Measurements from ENCODE around the gene NAA11. TPM values are rescaled to one million over a fixed set of nuclear protein-coding genes. Genes with fewer than 3 reads are reported as not detected.

The NAA11 gene
- total RNA-seq, 1 donor from 2014 or later, result not detected

DNA sequence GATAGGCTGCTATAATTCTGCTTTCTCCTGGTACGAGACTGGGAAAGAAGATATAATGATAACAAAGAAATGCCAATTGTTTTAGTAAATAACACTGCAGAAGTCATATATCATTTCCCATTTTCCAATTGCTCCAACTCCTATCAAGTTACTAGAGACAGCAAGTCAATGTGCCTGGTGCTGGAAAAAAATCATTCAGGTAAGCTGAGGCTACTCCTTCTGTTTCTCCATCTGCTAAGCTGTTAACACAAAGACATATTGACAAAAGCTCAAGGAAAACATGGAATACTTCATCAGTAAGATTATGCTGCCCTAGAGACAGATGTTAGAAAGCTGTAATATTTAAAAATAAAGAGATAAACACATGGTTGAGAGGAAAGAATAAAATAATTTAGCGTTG lies 10.0 kb downstream of the NAA11 start:
- Mint-ChIP-seq H3K27ac (peak overlapping the region; percentile 26), H3K27me3 (ENCODE audit: low read depth) (peaks cover 12% of the 10 kb centered on the region), H3K36me3 (no peaks in the 10 kb centered on the region), H3K9me3 (no peaks in the 10 kb centered on the region), H3K4me3 (no peak overlapping the region), H3K4me1 (peaks cover 36% of the 10 kb centered on the region)
- TF ChIP-seq, protein P1, sequence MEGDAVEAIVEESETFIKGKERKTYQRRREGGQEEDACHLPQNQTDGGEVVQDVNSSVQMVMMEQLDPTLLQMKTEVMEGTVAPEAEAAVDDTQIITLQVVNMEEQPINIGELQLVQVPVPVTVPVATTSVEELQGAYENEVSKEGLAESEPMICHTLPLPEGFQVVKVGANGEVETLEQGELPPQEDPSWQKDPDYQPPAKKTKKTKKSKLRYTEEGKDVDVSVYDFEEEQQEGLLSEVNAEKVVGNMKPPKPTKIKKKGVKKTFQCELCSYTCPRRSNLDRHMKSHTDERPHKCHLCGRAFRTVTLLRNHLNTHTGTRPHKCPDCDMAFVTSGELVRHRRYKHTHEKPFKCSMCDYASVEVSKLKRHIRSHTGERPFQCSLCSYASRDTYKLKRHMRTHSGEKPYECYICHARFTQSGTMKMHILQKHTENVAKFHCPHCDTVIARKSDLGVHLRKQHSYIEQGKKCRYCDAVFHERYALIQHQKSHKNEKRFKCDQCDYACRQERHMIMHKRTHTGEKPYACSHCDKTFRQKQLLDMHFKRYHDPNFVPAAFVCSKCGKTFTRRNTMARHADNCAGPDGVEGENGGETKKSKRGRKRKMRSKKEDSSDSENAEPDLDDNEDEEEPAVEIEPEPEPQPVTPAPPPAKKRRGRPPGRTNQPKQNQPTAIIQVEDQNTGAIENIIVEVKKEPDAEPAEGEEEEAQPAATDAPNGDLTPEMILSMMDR (IDR thresholded peaks at IDR 0.05; ENCODE audit: unreplicated experiment), result no peak
- no peak for DNase-seq (ENCODE audit: low spot score in 2 of 2, unreplicated experiment in 2 of 2)

GRCh38 chr4:79311279-79311678 lies 14.6 kb downstream of the NAA11 start:
- Mint-ChIP-seq H3K9me3 (no peaks in the 10 kb centered on the region), H3K4me1 (peaks cover 36% of the 10 kb centered on the region), H3K4me3 (no peak overlapping the region), H3K27me3 (ENCODE audit: low read depth) (peaks cover 17% of the 10 kb centered on the region), H3K27ac (no peak overlapping the region), H3K36me3 (no peaks in the 10 kb centered on the region)
- no peak for DNase-seq (ENCODE audit: low spot score in 2 of 2, unreplicated experiment in 2 of 2)
- TF ChIP-seq, protein P1 (IDR thresholded peaks at IDR 0.05; ENCODE audit: unreplicated experiment), result no peak

DNA sequence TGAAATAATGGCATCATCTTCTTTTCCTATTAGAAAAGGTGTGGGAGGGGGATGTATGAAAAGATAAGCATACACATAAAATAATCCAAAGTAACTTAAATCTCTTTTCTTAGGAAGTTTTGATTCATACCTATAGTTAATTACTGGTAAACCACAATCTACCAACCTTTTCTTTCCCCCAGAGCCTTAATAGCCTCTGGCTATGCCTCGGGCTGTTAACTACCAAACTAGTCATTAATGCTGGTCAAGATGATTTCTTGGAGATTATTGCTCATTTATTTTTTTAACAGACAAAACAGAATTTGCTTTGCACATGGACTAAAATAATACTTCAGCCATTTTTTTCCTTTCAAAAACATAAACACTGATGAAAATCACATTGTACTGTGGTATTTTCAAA lies 16.9 kb downstream of the NAA11 start:
- TF ChIP-seq, protein P1 (IDR thresholded peaks at IDR 0.05; ENCODE audit: unreplicated experiment), result no peak
- Mint-ChIP-seq H3K9me3 (no peaks in the 10 kb centered on the region), H3K27ac (no peak overlapping the region), H3K4me1 (peaks cover 23% of the 10 kb centered on the region), H3K36me3 (no peaks in the 10 kb centered on the region), H3K27me3 (ENCODE audit: low read depth) (peaks cover 12% of the 10 kb centered on the region), H3K4me3 (no peak overlapping the region)
- DNase-seq (ENCODE audit: low spot score in 2 of 2, unreplicated experiment in 2 of 2), result no peak

GRCh38 chr4:79308137-79308536 lies 17.7 kb downstream of the NAA11 start:
- no peaks in the 10 kb centered on the region for H3K36me3 Mint-ChIP-seq
- no peak overlapping the region for H3K4me3 Mint-ChIP-seq
- H3K9me3 Mint-ChIP-seq, result no peaks in the 10 kb centered on the region
- H3K4me1 Mint-ChIP-seq, result peaks cover 23% of the 10 kb centered on the region
- TF ChIP-seq, protein P1 (IDR thresholded peaks at IDR 0.05; ENCODE audit: unreplicated experiment), result no peak
- no peak for DNase-seq (ENCODE audit: low spot score in 2 of 2, unreplicated experiment in 2 of 2)
- H3K27me3 Mint-ChIP-seq (ENCODE audit: low read depth), result peaks cover 9% of the 10 kb centered on the region
- no peak overlapping the region for H3K27ac Mint-ChIP-seq

- Mint-ChIP-seq H3K27ac (no peak overlapping the region), H3K4me1 (peaks cover 23% of the 10 kb centered on the region), H3K9me3 (no peaks in the 10 kb centered on the region), H3K4me3 (no peak overlapping the region), H3K36me3 (no peaks in the 10 kb centered on the region), H3K27me3 (ENCODE audit: low read depth) (peaks cover 7% of the 10 kb centered on the region)
- DNase-seq (ENCODE audit: low spot score in 2 of 2, unreplicated experiment in 2 of 2), result no peak
- TF ChIP-seq, protein P1 (IDR thresholded peaks at IDR 0.05; ENCODE audit: unreplicated experiment), result no peak
These were observed 19.1 kb downstream of the NAA11 start for GRCh38 chr4:79306795-79307194.

GRCh38 chr4:79300280-79300679 lies 25.6 kb downstream of the NAA11 start:
- no peak overlapping the region for H3K27ac Mint-ChIP-seq
- no peak for DNase-seq (ENCODE audit: low spot score in 2 of 2, unreplicated experiment in 2 of 2)
- no peaks in the 10 kb centered on the region for H3K4me1 Mint-ChIP-seq
- no peaks in the 10 kb centered on the region for H3K9me3 Mint-ChIP-seq
- TF ChIP-seq, protein P1 (IDR thresholded peaks at IDR 0.05; ENCODE audit: unreplicated experiment), result no peak
- no peaks in the 10 kb centered on the region for H3K36me3 Mint-ChIP-seq
- H3K4me3 Mint-ChIP-seq, result no peak overlapping the region
- peaks cover 9% of the 10 kb centered on the region for H3K27me3 Mint-ChIP-seq (ENCODE audit: low read depth)

Data from mesothelial cell of epicardium (in vitro differentiated cells).